Mesenchymal stem cell (in vitro differentiated cells and primary cell): ENCODE results near the gene NDUFS7.

Source experiments
- DNase-seq: peaks from one replicate; pipeline ENCODE4 v3.0.0-alpha.2; 2013
- H2AFZ ChIP-seq: one replicate; pipeline ENCODE4 v1.6.1; 2013; ENCODE audit warnings: low read depth, mild to moderate bottlenecking, control low read depth, inconsistent platforms, low read length, moderate library complexity
- H2AK5ac ChIP-seq: 2 replicates; pipeline ENCODE4 v1.6.1; 2013; ENCODE audit warnings: low read length, moderate library complexity, mild to moderate bottlenecking, inconsistent platforms; ENCODE audit not compliant: severe bottlenecking
- H2BK120ac ChIP-seq: one replicate; pipeline ENCODE4 v1.6.1; 2013; ENCODE audit warnings: low read depth, mild to moderate bottlenecking, inconsistent platforms, low read length, moderate library complexity
- H2BK12ac ChIP-seq, 2 experiments: one replicate each; pipeline ENCODE4 v1.6.1; 2013; ENCODE audit warnings: inconsistent platforms in 2 of 2, low read length in 2 of 2, mild to moderate bottlenecking in 2 of 2, moderate library complexity in 2 of 2, control low read depth in 1 of 2
- H2BK15ac ChIP-seq: one replicate; pipeline ENCODE4 v1.6.1; 2013; ENCODE audit warnings: mild to moderate bottlenecking, low read depth, inconsistent platforms; ENCODE audit not compliant: poor library complexity, severe bottlenecking
- H2BK5ac ChIP-seq: 2 replicates; pipeline ENCODE4 v1.6.1; 2013; ENCODE audit warnings: low read depth, mild to moderate bottlenecking, low read length, control low read depth, inconsistent platforms; ENCODE audit not compliant: poor library complexity, severe bottlenecking
- H3K14ac ChIP-seq, 2 experiments: one replicate each; pipeline ENCODE4 v1.6.1; 2013; ENCODE audit warnings: inconsistent platforms in 2 of 2, low read length in 2 of 2, control low read depth in 1 of 2, mild to moderate bottlenecking in 1 of 2, moderate library complexity in 1 of 2
- H3K18ac ChIP-seq, 2 experiments: one replicate each; pipeline ENCODE4 v1.6.1; 2013; ENCODE audit warnings: inconsistent platforms in 2 of 2, low read length in 2 of 2, control low read depth in 1 of 2, low read depth in 1 of 2, mild to moderate bottlenecking in 1 of 2
- H3K23ac ChIP-seq, 2 experiments: one replicate each; pipeline ENCODE4 v1.6.1; 2013; ENCODE audit warnings: inconsistent platforms in 2 of 2, low read length in 2 of 2, mild to moderate bottlenecking in 2 of 2, moderate library complexity in 2 of 2, control low read depth in 1 of 2
- H3K27ac ChIP-seq: 2 replicates; pipeline ENCODE4 v1.5.1; 2013; ENCODE audit warnings: mild to moderate bottlenecking, moderate library complexity, low read length, control low read depth, inconsistent platforms; ENCODE audit not compliant: poor library complexity, severe bottlenecking
- H3K27me3 ChIP-seq, 2 experiments: 2 replicates each; pipeline versions ENCODE4 v1.6.1 to v1.7.0; 2013; ENCODE audit warnings: low read length in 2 of 2, mild to moderate bottlenecking in 2 of 2, moderate library complexity in 2 of 2, control low read depth in 1 of 2, inconsistent platforms in 1 of 2; ENCODE audit not compliant: control insufficient read depth in 1 of 2, insufficient read depth in 1 of 2
- H3K36me3 ChIP-seq, 2 experiments: 2 replicates each; pipeline versions ENCODE4 v1.6.1 to v1.7.0; 2013; ENCODE audit warnings: low read length in 2 of 2, control low read depth in 1 of 2, inconsistent platforms in 1 of 2, low read depth in 1 of 2, mild to moderate bottlenecking in 1 of 2; ENCODE audit not compliant: insufficient read depth in 2 of 2, control insufficient read depth in 1 of 2
- H3K4ac ChIP-seq, 2 experiments: one replicate each; pipeline ENCODE4 v1.6.1; 2013; ENCODE audit warnings: inconsistent platforms in 2 of 2, low read length in 2 of 2, mild to moderate bottlenecking in 2 of 2, moderate library complexity in 2 of 2, control low read depth in 1 of 2, low read depth in 1 of 2
- H3K4me1 ChIP-seq: 2 replicates; pipeline ENCODE4 v1.6.1; 2013; ENCODE audit warnings: low read depth, low read length, control low read depth; ENCODE audit not compliant: control insufficient read depth, insufficient read depth
- H3K4me2 ChIP-seq: 2 replicates; pipeline ENCODE4 v1.6.1; 2013; ENCODE audit warnings: low read length, mild to moderate bottlenecking, inconsistent platforms; ENCODE audit not compliant: poor library complexity, severe bottlenecking
- H3K4me3 ChIP-seq, 2 experiments: 2 replicates each; pipeline versions ENCODE4 v1.5.1 to v1.7.0; 2013; ENCODE audit warnings: low read length in 2 of 2, mild to moderate bottlenecking in 2 of 2, control low read depth in 1 of 2, low read depth in 1 of 2; ENCODE audit not compliant: insufficient read depth in 1 of 2
- H3K79me1 ChIP-seq: replicated peaks from 2 replicates; pipeline ENCODE4 v1.6.1; 2013; ENCODE audit warnings: mild to moderate bottlenecking, control low read depth, low read length, inconsistent platforms; ENCODE audit not compliant: poor library complexity, severe bottlenecking
- H3K9ac ChIP-seq: 2 replicates; pipeline ENCODE4 v1.7.0; 2013; ENCODE audit warnings: mild to moderate bottlenecking, low read length, moderate library complexity
- H3K9me3 ChIP-seq: 2 replicates; pipeline ENCODE4 v1.7.0; 2013; ENCODE audit warnings: mild to moderate bottlenecking, low read length; ENCODE audit not compliant: control insufficient read depth
- H4K8ac ChIP-seq: one replicate; pipeline ENCODE4 v1.6.1; 2013; ENCODE audit warnings: inconsistent platforms, mild to moderate bottlenecking, low read length, moderate library complexity
- H4K91ac ChIP-seq: one replicate; pipeline ENCODE4 v1.6.1; 2013; ENCODE audit warnings: mild to moderate bottlenecking, low read length, inconsistent platforms
- WGBS: methylation state at CpG from one replicate; pipeline ENCODE4 v1.1.7; 2013; ENCODE audit warnings: mixed read lengths; 5-methylcytosine and 5-hydroxymethylcytosine counted together

The NDUFS7 gene

GRCh38 chr19:1422943-1423342 is 39.2 kb downstream of the NDUFS7 start:
- Histone ChIP-seq H2AFZ (no peak overlapping the region), H2BK15ac (no peak overlapping the region), H3K4ac (no peak overlapping the region), H2BK120ac (no peak overlapping the region), H2BK5ac (no peak overlapping the region), H3K4me3 (no peak overlapping the region), H4K8ac (no peak overlapping the region), H2AK5ac (no peak overlapping the region), H3K4me1 (peaks cover 28% of the 10 kb centered on the region), H3K14ac (no peak overlapping the region), H3K27ac (no peak overlapping the region), H3K9me3 (no peaks in the 10 kb centered on the region), H3K18ac (no peak overlapping the region), H3K27me3 (no peaks in the 10 kb centered on the region), H3K4me2 (no peak overlapping the region), H2BK12ac (no peak overlapping the region), H4K91ac (no peak overlapping the region), H3K79me1 (peaks cover 45% of the 10 kb centered on the region), H3K36me3 (peaks cover 86 to 96% of the 10 kb centered on the region in 2 experiments), H3K23ac (no peak overlapping the region), H3K9ac (no peak overlapping the region)
- no peak for DNase-seq
- WGBS, result 93% methylated on average over 24 of the region's 24 CpGs

GRCh38 chr19:1423436-1424191 is 39.9 kb downstream of the NDUFS7 start:
- Histone ChIP-seq H2BK15ac (no peak overlapping the region), H3K27ac (no peak overlapping the region), H2BK5ac (no peak overlapping the region), H3K14ac (no peak overlapping the region), H2BK12ac (no peak overlapping the region), H3K4me1 (peaks cover 28% of the 10 kb centered on the region), H3K18ac (no peak overlapping the region), H3K4ac (no peak overlapping the region), H3K9ac (no peak overlapping the region), H2AFZ (no peak overlapping the region), H2AK5ac (no peak overlapping the region), H3K23ac (no peak overlapping the region), H3K27me3 (no peaks in the 10 kb centered on the region), H3K36me3 (peaks cover 91 to 94% of the 10 kb centered on the region in 2 experiments), H3K9me3 (no peaks in the 10 kb centered on the region), H2BK120ac (no peak overlapping the region), H3K4me2 (no peak overlapping the region), H3K79me1 (peaks cover 49% of the 10 kb centered on the region), H3K4me3 (no peak overlapping the region), H4K8ac (no peak overlapping the region), H4K91ac (no peak overlapping the region)
- 97% methylated on average over 38 of the region's 40 CpGs for WGBS
- DNase-seq, result no peak

- peaks cover 90 to 94% of the 10 kb centered on the region in 2 experiments for H3K36me3 ChIP-seq
- H3K9ac ChIP-seq, result no peak overlapping the region
- H3K4me2 ChIP-seq, result no peak overlapping the region
- H3K23ac ChIP-seq, result no peak overlapping the region
- no peak overlapping the region for H2BK15ac ChIP-seq
- H3K9me3 ChIP-seq, result no peaks in the 10 kb centered on the region
- no peak overlapping the region for H2AK5ac ChIP-seq
- H3K18ac ChIP-seq, result no peak overlapping the region
- H3K4me1 ChIP-seq, result peaks cover 26% of the 10 kb centered on the region
- H2BK120ac ChIP-seq, result no peak overlapping the region
- peaks cover 56% of the 10 kb centered on the region for H3K79me1 ChIP-seq
- H3K14ac ChIP-seq, result no peak overlapping the region
- no peak for DNase-seq
- no peak overlapping the region for H2AFZ ChIP-seq
- no peak overlapping the region for H3K4me3 ChIP-seq
- H3K27me3 ChIP-seq, result no peaks in the 10 kb centered on the region
- no peak overlapping the region for H4K91ac ChIP-seq
- no peak overlapping the region for H3K27ac ChIP-seq
- no peak overlapping the region for H4K8ac ChIP-seq
- no peak overlapping the region for H2BK12ac ChIP-seq
- no peak overlapping the region for H2BK5ac ChIP-seq
- H3K4ac ChIP-seq, result no peak overlapping the region
- WGBS, result 87% methylated on average over 26 of the region's 42 CpGs
Measured at GRCh38 chr19:1424192-1424955, 40.7 kb downstream of the NDUFS7 start.

GRCh38 chr19:1425102-1425837 is 41.6 kb downstream of the NDUFS7 start:
- Histone ChIP-seq H2BK5ac (no peak overlapping the region), H3K9ac (no peak overlapping the region), H3K36me3 (peaks cover 90 to 94% of the 10 kb centered on the region in 2 experiments), H2BK120ac (no peak overlapping the region), H3K27ac (no peak overlapping the region), H2BK15ac (no peak overlapping the region), H2AK5ac (no peak overlapping the region), H3K4me1 (peaks cover 26% of the 10 kb centered on the region), H3K9me3 (no peaks in the 10 kb centered on the region), H4K91ac (no peak overlapping the region), H3K18ac (no peak overlapping the region), H3K79me1 (peaks cover 64% of the 10 kb centered on the region), H3K23ac (no peak overlapping the region), H2BK12ac (no peak overlapping the region), H3K14ac (no peak overlapping the region), H3K4ac (no peak overlapping the region), H3K4me2 (no peak overlapping the region), H2AFZ (no peak overlapping the region), H3K27me3 (no peaks in the 10 kb centered on the region), H3K4me3 (no peak overlapping the region), H4K8ac (no peak overlapping the region)
- WGBS, result 97% methylated on average over 33 of the region's 33 CpGs
- DNase-seq, result no peak
